ENCODE results near the gene DCUN1D4.
"Not testable (repeated sequence)": the region's sequence is repeated elsewhere in the genome, so short reads cannot be mapped to it uniquely, and the experiment has no call there.

Gene DCUN1D4

DNA sequence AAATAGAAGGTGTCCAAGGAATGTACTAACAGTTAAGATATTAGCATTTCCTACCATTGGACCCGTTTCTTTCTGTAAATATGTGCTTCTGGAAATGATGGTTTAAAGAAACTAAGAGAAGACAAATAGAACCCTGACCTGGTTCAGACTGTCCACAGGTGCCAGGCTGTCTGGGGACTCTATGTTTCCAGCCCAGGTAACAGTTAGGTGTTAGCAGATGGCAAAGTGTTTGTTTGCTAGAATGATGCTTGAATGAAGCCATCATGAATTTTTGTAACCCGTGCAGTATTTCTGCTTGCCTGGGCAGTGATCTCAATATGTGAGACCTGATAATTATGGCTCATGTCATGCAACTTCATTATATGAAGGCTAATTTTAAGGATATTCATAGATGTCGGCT, 89.7 kb downstream of the DCUN1D4 start:
- ATAC-seq, result no peak
- TF ChIP-seq GLIS3 (CRISPR knock-in tag; IDR thresholded peaks at IDR 0.05), result no peak
- TF ChIP-seq OSR1 (CRISPR knock-in tag; IDR thresholded peaks at IDR 0.05), result no peak
- no peak for TF ChIP-seq ESRRG (CRISPR knock-in tag; IDR thresholded peaks at IDR 0.05)
- TF ChIP-seq ZNF565 (CRISPR knock-in tag; conservative IDR thresholded peaks at IDR 0.05; ENCODE audit: low read depth), result no peak
- no peak for TF ChIP-seq ZNF70 (CRISPR knock-in tag; IDR thresholded peaks at IDR 0.05)
- TF ChIP-seq, protein P1, sequence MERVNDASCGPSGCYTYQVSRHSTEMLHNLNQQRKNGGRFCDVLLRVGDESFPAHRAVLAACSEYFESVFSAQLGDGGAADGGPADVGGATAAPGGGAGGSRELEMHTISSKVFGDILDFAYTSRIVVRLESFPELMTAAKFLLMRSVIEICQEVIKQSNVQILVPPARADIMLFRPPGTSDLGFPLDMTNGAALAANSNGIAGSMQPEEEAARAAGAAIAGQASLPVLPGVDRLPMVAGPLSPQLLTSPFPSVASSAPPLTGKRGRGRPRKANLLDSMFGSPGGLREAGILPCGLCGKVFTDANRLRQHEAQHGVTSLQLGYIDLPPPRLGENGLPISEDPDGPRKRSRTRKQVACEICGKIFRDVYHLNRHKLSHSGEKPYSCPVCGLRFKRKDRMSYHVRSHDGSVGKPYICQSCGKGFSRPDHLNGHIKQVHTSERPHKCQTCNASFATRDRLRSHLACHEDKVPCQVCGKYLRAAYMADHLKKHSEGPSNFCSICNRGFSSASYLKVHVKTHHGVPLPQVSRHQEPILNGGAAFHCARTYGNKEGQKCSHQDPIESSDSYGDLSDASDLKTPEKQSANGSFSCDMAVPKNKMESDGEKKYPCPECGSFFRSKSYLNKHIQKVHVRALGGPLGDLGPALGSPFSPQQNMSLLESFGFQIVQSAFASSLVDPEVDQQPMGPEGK (CRISPR knock-in tag; IDR thresholded peaks at IDR 0.05; ENCODE audit: borderline replicate concordance), result no peak
- TF ChIP-seq, protein P2, sequence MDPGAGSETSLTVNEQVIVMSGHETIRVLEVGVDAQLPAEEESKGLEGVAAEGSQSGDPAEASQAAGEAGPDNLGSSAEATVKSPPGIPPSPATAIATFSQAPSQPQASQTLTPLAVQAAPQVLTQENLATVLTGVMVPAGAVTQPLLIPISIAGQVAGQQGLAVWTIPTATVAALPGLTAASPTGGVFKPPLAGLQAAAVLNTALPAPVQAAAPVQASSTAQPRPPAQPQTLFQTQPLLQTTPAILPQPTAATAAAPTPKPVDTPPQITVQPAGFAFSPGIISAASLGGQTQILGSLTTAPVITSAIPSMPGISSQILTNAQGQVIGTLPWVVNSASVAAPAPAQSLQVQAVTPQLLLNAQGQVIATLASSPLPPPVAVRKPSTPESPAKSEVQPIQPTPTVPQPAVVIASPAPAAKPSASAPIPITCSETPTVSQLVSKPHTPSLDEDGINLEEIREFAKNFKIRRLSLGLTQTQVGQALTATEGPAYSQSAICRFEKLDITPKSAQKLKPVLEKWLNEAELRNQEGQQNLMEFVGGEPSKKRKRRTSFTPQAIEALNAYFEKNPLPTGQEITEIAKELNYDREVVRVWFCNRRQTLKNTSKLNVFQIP (CRISPR knock-in tag; IDR thresholded peaks at IDR 0.05; ENCODE audit: borderline replicate concordance, low read depth), result no peak
- TF ChIP-seq ZFP3 (CRISPR knock-in tag; IDR thresholded peaks at IDR 0.05), result no peak
- TF ChIP-seq CSDC2 (CRISPR knock-in tag; IDR thresholded peaks at IDR 0.05), result no peak
- TF ChIP-seq BACH2 (CRISPR knock-in tag; IDR thresholded peaks at IDR 0.05; ENCODE audit: borderline replicate concordance), result no peak
- TF ChIP-seq ZNF8 (CRISPR knock-in tag; IDR thresholded peaks at IDR 0.05), result no peak
- TF ChIP-seq TCF4 (CRISPR knock-in tag; IDR thresholded peaks at IDR 0.05; ENCODE audit: borderline replicate concordance), result no peak
- no peak for TF ChIP-seq ZFP30 (CRISPR knock-in tag; IDR thresholded peaks at IDR 0.05)
- TF ChIP-seq RARB (CRISPR knock-in tag; IDR thresholded peaks at IDR 0.05), result no peak
- TF ChIP-seq PPARA (CRISPR knock-in tag; IDR thresholded peaks at IDR 0.05; ENCODE audit: borderline replicate concordance), result no peak
- TF ChIP-seq TOX (CRISPR knock-in tag; IDR thresholded peaks at IDR 0.05; ENCODE audit: borderline replicate concordance), result no peak
- TF ChIP-seq, protein P3, sequence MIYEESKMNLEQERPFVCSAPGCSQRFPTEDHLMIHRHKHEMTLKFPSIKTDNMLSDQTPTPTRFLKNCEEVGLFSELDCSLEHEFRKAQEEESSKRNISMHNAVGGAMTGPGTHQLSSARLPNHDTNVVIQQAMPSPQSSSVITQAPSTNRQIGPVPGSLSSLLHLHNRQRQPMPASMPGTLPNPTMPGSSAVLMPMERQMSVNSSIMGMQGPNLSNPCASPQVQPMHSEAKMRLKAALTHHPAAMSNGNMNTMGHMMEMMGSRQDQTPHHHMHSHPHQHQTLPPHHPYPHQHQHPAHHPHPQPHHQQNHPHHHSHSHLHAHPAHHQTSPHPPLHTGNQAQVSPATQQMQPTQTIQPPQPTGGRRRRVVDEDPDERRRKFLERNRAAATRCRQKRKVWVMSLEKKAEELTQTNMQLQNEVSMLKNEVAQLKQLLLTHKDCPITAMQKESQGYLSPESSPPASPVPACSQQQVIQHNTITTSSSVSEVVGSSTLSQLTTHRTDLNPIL (CRISPR knock-in tag; IDR thresholded peaks at IDR 0.05; ENCODE audit: low read depth), result no peak

DNA sequence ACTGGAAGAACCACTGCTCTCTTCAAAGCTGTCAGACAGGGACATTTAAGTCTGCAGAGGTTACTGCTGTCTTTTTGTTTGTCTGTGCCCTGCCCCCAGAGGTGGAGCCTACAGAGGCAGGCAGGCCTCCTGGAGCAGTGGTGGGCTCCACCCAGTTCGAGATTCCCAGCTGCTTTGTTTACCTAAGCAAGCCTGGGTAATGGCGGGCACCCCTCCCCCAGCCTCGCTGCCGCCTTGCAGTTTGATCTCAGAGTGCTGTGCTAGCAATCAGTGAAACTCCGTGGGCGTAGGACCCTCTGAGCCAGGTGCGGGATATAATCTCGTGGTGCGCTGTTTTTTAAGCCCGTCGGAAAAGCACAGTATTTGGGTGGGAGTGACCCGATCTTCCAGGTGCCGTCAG, 97.5 kb downstream of the DCUN1D4 start:
- ATAC-seq, result not testable (repeated sequence)

DNA sequence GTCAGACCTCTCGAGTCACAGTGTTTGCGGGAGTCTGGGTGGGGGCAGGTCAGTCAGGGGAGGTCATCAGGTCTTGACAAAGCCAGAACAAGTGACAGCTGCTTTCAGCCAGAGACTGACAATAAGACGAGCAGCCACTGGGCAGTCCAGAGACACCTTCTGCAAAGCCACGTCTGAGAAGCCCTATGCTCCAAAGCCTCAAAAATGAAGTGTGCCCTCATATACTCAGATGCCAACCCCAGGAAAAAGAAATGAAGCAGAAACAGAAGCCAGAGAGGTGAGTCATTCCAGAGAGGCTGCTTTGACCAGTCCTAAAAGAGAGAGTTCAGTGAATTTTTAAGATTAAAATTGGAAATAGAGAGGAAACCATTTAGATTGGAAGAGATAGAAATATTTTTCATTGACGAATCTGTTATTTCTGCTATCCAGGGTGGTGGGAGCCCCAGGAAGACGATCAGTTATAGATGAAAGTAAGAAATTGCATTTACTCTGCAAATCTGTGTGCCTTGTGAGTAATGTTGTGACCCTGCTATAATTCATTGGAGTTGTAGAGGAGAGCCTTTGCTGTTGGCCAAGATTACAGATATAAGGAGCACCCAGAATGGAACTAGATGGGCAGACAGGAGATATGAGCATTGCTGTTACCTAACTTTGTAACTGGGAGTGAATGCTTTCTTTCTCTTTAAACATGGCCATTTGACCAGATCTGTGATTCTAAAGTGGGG, 99.3 kb downstream of the DCUN1D4 start:
- ATAC-seq, result peak; percentile 94
- TF ChIP-seq ZC3H10 (CRISPR knock-in tag; IDR thresholded peaks at IDR 0.05), result no peak
- no peak for TF ChIP-seq PPARA (CRISPR knock-in tag; IDR thresholded peaks at IDR 0.05; ENCODE audit: borderline replicate concordance)
- no peak for TF ChIP-seq ZNF565 (CRISPR knock-in tag; conservative IDR thresholded peaks at IDR 0.05; ENCODE audit: low read depth)
- TF ChIP-seq BACH2 (CRISPR knock-in tag; IDR thresholded peaks at IDR 0.05; ENCODE audit: borderline replicate concordance), result no peak
- no peak for TF ChIP-seq TOX (CRISPR knock-in tag; IDR thresholded peaks at IDR 0.05; ENCODE audit: borderline replicate concordance)
- no peak for TF ChIP-seq ESRRG (CRISPR knock-in tag; IDR thresholded peaks at IDR 0.05)
- TF ChIP-seq, protein P1 (CRISPR knock-in tag; IDR thresholded peaks at IDR 0.05; ENCODE audit: borderline replicate concordance), result no peak
- no peak for TF ChIP-seq CSDC2 (CRISPR knock-in tag; IDR thresholded peaks at IDR 0.05)
- TF ChIP-seq TCF4 (CRISPR knock-in tag; IDR thresholded peaks at IDR 0.05; ENCODE audit: borderline replicate concordance), result no peak
- no peak for TF ChIP-seq ARNTL (CRISPR knock-in tag; IDR thresholded peaks at IDR 0.05; ENCODE audit: borderline replicate concordance, low read depth)
- no peak for TF ChIP-seq GLIS3 (CRISPR knock-in tag; IDR thresholded peaks at IDR 0.05)
- no peak for TF ChIP-seq ISL1 (CRISPR knock-in tag; IDR thresholded peaks at IDR 0.05)
- TF ChIP-seq ZNF8 (CRISPR knock-in tag; IDR thresholded peaks at IDR 0.05), result no peak
- no peak for TF ChIP-seq ZFP3 (CRISPR knock-in tag; IDR thresholded peaks at IDR 0.05)
- TF ChIP-seq RARB (CRISPR knock-in tag; IDR thresholded peaks at IDR 0.05), result no peak
- TF ChIP-seq ZNF70 (CRISPR knock-in tag; IDR thresholded peaks at IDR 0.05), result no peak
- TF ChIP-seq, protein P4, sequence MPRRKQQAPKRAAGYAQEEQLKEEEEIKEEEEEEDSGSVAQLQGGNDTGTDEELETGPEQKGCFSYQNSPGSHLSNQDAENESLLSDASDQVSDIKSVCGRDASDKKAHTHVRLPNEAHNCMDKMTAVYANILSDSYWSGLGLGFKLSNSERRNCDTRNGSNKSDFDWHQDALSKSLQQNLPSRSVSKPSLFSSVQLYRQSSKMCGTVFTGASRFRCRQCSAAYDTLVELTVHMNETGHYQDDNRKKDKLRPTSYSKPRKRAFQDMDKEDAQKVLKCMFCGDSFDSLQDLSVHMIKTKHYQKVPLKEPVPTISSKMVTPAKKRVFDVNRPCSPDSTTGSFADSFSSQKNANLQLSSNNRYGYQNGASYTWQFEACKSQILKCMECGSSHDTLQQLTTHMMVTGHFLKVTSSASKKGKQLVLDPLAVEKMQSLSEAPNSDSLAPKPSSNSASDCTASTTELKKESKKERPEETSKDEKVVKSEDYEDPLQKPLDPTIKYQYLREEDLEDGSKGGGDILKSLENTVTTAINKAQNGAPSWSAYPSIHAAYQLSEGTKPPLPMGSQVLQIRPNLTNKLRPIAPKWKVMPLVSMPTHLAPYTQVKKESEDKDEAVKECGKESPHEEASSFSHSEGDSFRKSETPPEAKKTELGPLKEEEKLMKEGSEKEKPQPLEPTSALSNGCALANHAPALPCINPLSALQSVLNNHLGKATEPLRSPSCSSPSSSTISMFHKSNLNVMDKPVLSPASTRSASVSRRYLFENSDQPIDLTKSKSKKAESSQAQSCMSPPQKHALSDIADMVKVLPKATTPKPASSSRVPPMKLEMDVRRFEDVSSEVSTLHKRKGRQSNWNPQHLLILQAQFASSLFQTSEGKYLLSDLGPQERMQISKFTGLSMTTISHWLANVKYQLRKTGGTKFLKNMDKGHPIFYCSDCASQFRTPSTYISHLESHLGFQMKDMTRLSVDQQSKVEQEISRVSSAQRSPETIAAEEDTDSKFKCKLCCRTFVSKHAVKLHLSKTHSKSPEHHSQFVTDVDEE (CRISPR knock-in tag; IDR thresholded peaks at IDR 0.05), result no peak
